ENCODE measurements around the gene KAZN.

DNA sequence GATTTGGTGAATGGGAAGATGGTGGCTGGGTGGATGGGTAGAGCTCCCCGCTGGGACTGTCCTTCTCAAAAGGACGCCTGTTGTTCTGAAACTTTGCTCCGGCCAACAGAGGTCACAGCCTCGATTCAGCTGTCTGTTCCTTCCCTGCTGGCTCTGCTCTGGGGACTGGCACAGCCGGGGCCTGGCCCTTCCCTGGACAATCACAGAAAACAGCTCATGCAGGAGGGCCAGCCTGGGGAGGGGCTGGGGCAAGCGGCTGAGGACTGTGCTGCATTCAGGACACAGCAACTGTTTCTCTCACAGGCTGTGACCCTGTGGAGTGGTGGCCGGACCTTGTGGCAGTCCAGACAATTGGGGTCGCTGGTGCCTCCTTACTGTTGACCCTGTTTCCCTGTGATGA is 444.4 kb downstream of the KAZN start:
- TF ChIP-seq EZH2 (optimal IDR thresholded peaks at IDR 0.05; ENCODE audit: low read depth, low read length), result no peak
- no peak for TF ChIP-seq CTCF (IDR thresholded peaks at IDR 0.05; ENCODE audit: low read length)
- TF ChIP-seq EZH2phosphoT487 (IDR thresholded peaks at IDR 0.05; ENCODE audit: low read length), result no peak

Data from MM.1S (cell line).